ENCODE data around the gene CXCL3. TPM values are rescaled to one million over a fixed set of nuclear protein-coding genes. Genes with fewer than 3 reads are reported as not detected.

The CXCL3 gene
- total and polyA plus RNA-seq, 10 of the 15 experiments (the other 5 are each of a cell fraction or from before 2014, with no cell fraction given) = not detected

DNA sequence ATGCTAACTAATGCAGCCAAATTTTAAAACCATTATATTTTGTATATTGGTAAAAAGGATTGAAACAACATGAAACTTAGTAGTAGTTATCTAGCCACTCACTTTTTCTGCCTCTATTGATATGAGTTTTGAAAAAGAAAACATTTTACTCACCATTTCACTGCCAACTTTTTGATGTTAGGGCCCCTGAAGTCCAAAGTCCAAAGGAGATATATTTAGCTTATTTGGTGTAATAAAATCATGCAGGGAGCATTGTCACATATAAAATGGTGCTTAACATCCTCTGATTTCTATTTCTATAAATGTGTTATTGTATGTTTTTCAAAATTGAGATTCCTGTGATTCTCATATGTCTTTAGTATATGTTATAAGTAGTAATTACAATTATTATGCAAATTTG, 24.5 kb upstream of the CXCL3 start:
- no TSS peak for BruUV-seq (replicated peaks)
- Histone ChIP-seq H3K27me3 (replicated peaks in 1 of 2; ENCODE audit: control insufficient read depth in 2 of 2, insufficient read depth in 2 of 2, low read length in 1 of 2) (no peaks in the 10 kb centered on the region), H3K9ac (ENCODE audit: control insufficient read depth, insufficient read depth, low read length) (no peak overlapping the region), H3K79me2 (ENCODE audit: control insufficient read depth, insufficient read depth, low read length) (no peaks in the 10 kb centered on the region), H3K36me3 (ENCODE audit: control insufficient read depth in 2 of 2, insufficient read depth in 2 of 2, low read length in 1 of 2) (no peaks in the 10 kb centered on the region), H2AFZ (ENCODE audit: control insufficient read depth, low read depth, low read length) (no peak overlapping the region), H3K4me3 (no peak overlapping the region), H3K4me2 (ENCODE audit: control insufficient read depth, insufficient read depth) (no peak overlapping the region), H3K4me1 (ENCODE audit: control insufficient read depth, insufficient read depth, low read length) (no peaks in the 10 kb centered on the region), H4K20me1 (ENCODE audit: control insufficient read depth, insufficient read depth) (no peaks in the 10 kb centered on the region), H3K9me3 (replicated peaks; ENCODE audit: control insufficient read depth, insufficient read depth, low read length) (no peaks in the 10 kb centered on the region), H3K27ac (ENCODE audit: control insufficient read depth, insufficient read depth) (no peak overlapping the region)
- in situ Hi-C loops (cut with MboI) (no loop called here), intact Hi-C loops (cut with micrococcal nuclease; ENCODE audit: unreplicated experiment) (no loop called here)
- DNase-seq (ENCODE audit: low read depth, low spot score) (no peak), ATAC-seq (no peak), FAIRE-seq (no peak)
- ChIA-PET SMC1A (ENCODE audit: uncharacterized antibody, unreplicated experiment) (no interaction called here), RAD21 (ENCODE audit: unreplicated experiment) (no interaction called here), POLR2A (no interaction called here), CTCF (no interaction called here)
- no peak for TF ChIP-seq IRF5 (IDR thresholded peaks at IDR 0.05; ENCODE audit: borderline replicate concordance)
- no peak for TF ChIP-seq FOXK2 (IDR thresholded peaks at IDR 0.05)
- TF ChIP-seq MEF2A (IDR thresholded peaks at IDR 0.05; ENCODE audit: insufficient read depth, low read depth, low read length) = no peak

DNA sequence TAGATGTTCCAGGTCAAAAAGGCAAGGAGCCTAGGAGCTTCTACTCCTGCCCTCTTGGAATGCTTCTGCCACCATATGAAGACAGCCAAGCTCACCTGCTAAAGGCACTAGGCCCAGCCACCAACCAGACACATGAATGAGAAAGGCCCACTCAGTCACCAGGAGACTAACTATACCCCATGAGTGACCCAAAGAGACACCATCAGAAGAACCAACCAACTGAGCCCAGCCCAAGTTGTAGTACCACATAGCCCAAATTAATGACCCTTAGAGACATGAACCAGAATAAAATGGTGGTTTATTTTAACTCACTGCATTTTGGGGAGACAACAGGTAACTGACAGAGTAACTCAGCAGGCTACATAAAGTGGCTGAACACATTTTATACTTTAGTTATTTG, 22.9 kb upstream of the CXCL3 start:
- no peaks in the 10 kb centered on the region for H3K36me3 ChIP-seq (ENCODE audit: control insufficient read depth in 2 of 2, insufficient read depth in 2 of 2, low read length in 1 of 2)
- ChIA-PET CTCF (no interaction called here), SMC1A (ENCODE audit: uncharacterized antibody, unreplicated experiment) (no interaction called here), RAD21 (ENCODE audit: unreplicated experiment) (no interaction called here), POLR2A (no interaction called here)
- H3K4me1 ChIP-seq (ENCODE audit: control insufficient read depth, insufficient read depth, low read length) = no peaks in the 10 kb centered on the region
- in situ Hi-C loops (cut with MboI) (no loop called here), intact Hi-C loops (cut with micrococcal nuclease; ENCODE audit: unreplicated experiment) (no loop called here)
- no peak overlapping the region for H2AFZ ChIP-seq (ENCODE audit: control insufficient read depth, low read depth, low read length)
- ATAC-seq (no peak), DNase-seq (ENCODE audit: low read depth, low spot score) (no peak), FAIRE-seq (no peak)
- H3K27me3 ChIP-seq (replicated peaks in 1 of 2; ENCODE audit: control insufficient read depth in 2 of 2, insufficient read depth in 2 of 2, low read length in 1 of 2) = no peaks in the 10 kb centered on the region
- H3K9ac ChIP-seq (ENCODE audit: control insufficient read depth, insufficient read depth, low read length) = no peak overlapping the region
- no peak overlapping the region for H3K27ac ChIP-seq (ENCODE audit: control insufficient read depth, insufficient read depth)
- H4K20me1 ChIP-seq (ENCODE audit: control insufficient read depth, insufficient read depth) = no peaks in the 10 kb centered on the region
- no peak overlapping the region for H3K4me2 ChIP-seq (ENCODE audit: control insufficient read depth, insufficient read depth)
- BruUV-seq (replicated peaks) = no TSS peak
- no peak overlapping the region for H3K4me3 ChIP-seq
- no peaks in the 10 kb centered on the region for H3K9me3 ChIP-seq (replicated peaks; ENCODE audit: control insufficient read depth, insufficient read depth, low read length)
- no peaks in the 10 kb centered on the region for H3K79me2 ChIP-seq (ENCODE audit: control insufficient read depth, insufficient read depth, low read length)
- TF ChIP-seq ZNF207 (IDR thresholded peaks at IDR 0.05; ENCODE audit: borderline replicate concordance) (no peak), KDM1A (IDR thresholded peaks at IDR 0.05; ENCODE audit: borderline replicate concordance) (no peak), MTA3 (IDR thresholded peaks at IDR 0.05; ENCODE audit: borderline replicate concordance, low read length) (no peak), CREM (IDR thresholded peaks at IDR 0.05; ENCODE audit: low read depth) (no peak), RCOR1 (conservative IDR thresholded peaks at IDR 0.05; ENCODE audit: low read depth, low read length) (no peak), JUNB (IDR thresholded peaks at IDR 0.05) (no peak)
- TF ChIP-seq, protein P1, sequence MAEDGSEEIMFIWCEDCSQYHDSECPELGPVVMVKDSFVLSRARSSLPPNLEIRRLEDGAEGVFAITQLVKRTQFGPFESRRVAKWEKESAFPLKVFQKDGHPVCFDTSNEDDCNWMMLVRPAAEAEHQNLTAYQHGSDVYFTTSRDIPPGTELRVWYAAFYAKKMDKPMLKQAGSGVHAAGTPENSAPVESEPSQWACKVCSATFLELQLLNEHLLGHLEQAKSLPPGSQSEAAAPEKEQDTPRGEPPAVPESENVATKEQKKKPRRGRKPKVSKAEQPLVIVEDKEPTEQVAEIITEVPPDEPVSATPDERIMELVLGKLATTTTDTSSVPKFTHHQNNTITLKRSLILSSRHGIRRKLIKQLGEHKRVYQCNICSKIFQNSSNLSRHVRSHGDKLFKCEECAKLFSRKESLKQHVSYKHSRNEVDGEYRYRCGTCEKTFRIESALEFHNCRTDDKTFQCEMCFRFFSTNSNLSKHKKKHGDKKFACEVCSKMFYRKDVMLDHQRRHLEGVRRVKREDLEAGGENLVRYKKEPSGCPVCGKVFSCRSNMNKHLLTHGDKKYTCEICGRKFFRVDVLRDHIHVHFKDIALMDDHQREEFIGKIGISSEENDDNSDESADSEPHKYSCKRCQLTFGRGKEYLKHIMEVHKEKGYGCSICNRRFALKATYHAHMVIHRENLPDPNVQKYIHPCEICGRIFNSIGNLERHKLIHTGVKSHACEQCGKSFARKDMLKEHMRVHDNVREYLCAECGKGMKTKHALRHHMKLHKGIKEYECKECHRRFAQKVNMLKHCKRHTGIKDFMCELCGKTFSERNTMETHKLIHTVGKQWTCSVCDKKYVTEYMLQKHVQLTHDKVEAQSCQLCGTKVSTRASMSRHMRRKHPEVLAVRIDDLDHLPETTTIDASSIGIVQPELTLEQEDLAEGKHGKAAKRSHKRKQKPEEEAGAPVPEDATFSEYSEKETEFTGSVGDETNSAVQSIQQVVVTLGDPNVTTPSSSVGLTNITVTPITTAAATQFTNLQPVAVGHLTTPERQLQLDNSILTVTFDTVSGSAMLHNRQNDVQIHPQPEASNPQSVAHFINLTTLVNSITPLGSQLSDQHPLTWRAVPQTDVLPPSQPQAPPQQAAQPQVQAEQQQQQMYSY (CRISPR knock-in tag; IDR thresholded peaks at IDR 0.05) = no peak
- TF ChIP-seq, protein P2, sequence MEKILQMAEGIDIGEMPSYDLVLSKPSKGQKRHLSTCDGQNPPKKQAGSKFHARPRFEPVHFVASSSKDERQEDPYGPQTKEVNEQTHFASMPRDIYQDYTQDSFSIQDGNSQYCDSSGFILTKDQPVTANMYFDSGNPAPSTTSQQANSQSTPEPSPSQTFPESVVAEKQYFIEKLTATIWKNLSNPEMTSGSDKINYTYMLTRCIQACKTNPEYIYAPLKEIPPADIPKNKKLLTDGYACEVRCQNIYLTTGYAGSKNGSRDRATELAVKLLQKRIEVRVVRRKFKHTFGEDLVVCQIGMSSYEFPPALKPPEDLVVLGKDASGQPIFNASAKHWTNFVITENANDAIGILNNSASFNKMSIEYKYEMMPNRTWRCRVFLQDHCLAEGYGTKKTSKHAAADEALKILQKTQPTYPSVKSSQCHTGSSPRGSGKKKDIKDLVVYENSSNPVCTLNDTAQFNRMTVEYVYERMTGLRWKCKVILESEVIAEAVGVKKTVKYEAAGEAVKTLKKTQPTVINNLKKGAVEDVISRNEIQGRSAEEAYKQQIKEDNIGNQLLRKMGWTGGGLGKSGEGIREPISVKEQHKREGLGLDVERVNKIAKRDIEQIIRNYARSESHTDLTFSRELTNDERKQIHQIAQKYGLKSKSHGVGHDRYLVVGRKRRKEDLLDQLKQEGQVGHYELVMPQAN (conservative IDR thresholded peaks at IDR 0.05) = no peak
